Activated CD8-positive, alpha-beta memory T cell treated with anti-CD3 and anti-CD28 coated beads, Interleukin-2, amount 50 U/mL, for 48 hours (primary cell): ENCODE results near the gene RAPGEFL1.
A peak's percentile ranks its signal among the peaks of the same experiment; 100 is the strongest.
"Not testable (repeated sequence)": the region's sequence is repeated elsewhere in the genome, so short reads cannot be mapped to it uniquely, and the experiment has no call there.

Source experiments
- DNase-seq: peaks from one replicate; pipeline ENCODE4 v3.0.0-alpha.2; 2020

RAPGEFL1 gene

GRCh38 chr17:40177275-40177874 lies at the start of gene RAPGEFL1:
Gene RAPGEFL1, plus strand, starts transcription at chr17:40177470. Its CDS starts 392 bp downstream, at chr17:40177862.
- DNase-seq: peak; percentile 90

- DNase-seq: no peak
Measured at GRCh38 chr17:40129498-40129897, 47.8 kb upstream of the RAPGEFL1 start.

- no peak for DNase-seq
Measured at GRCh38 chr17:40130352-40131042, 46.8 kb upstream of the RAPGEFL1 start.

- DNase-seq: no peak
Measured at GRCh38 chr17:40134184-40134583, 43.1 kb upstream of the RAPGEFL1 start.

GRCh38 chr17:40135817-40136216 lies 41.5 kb upstream of the RAPGEFL1 start:
- no peak for DNase-seq

- DNase-seq: peak; percentile 59
Measured at GRCh38 chr17:40139566-40140058, 37.7 kb upstream of the RAPGEFL1 start.

- not testable (repeated sequence) for DNase-seq
Measured at GRCh38 chr17:40143166-40143565, 34.1 kb upstream of the RAPGEFL1 start.

- DNase-seq: no peak
Measured at GRCh38 chr17:40145476-40145875, 31.8 kb upstream of the RAPGEFL1 start.

GRCh38 chr17:40148527-40148926 lies 28.7 kb upstream of the RAPGEFL1 start:
- DNase-seq: no peak

GRCh38 chr17:40150276-40150675 lies 27.0 kb upstream of the RAPGEFL1 start:
- no peak for DNase-seq

GRCh38 chr17:40151414-40151963 lies 25.8 kb upstream of the RAPGEFL1 start:
- no peak for DNase-seq

GRCh38 chr17:40153603-40154236 lies 23.6 kb upstream of the RAPGEFL1 start:
- DNase-seq: no peak

GRCh38 chr17:40157973-40158372 lies 19.3 kb upstream of the RAPGEFL1 start:
- no peak for DNase-seq

GRCh38 chr17:40158438-40159013 lies 18.7 kb upstream of the RAPGEFL1 start:
- DNase-seq: no peak

- no peak for DNase-seq
Measured at GRCh38 chr17:40159456-40159855, 17.8 kb upstream of the RAPGEFL1 start.

GRCh38 chr17:40167685-40168261 lies 9.5 kb upstream of the RAPGEFL1 start:
- DNase-seq: no peak

GRCh38 chr17:40168262-40168832 lies 8.9 kb upstream of the RAPGEFL1 start:
- no peak for DNase-seq

GRCh38 chr17:40170325-40170724 lies 6.9 kb upstream of the RAPGEFL1 start:
- no peak for DNase-seq

GRCh38 chr17:40171750-40172149 lies 5.5 kb upstream of the RAPGEFL1 start:
- DNase-seq: no peak

GRCh38 chr17:40173091-40173777 lies 4.0 kb upstream of the RAPGEFL1 start:
- no peak for DNase-seq

GRCh38 chr17:40173778-40174135 lies 3.5 kb upstream of the RAPGEFL1 start:
- no peak for DNase-seq

GRCh38 chr17:40174514-40174913 lies 2.8 kb upstream of the RAPGEFL1 start:
- DNase-seq: no peak
